GM23248 (cell line): ENCODE measurements around the gene TUBA1C.

Experiments
- EZH2 ChIP-seq: fragments of 200-600 bp; sonication (generic); IDR thresholded peaks from 2 replicates; pipeline ENCODE4 v1.6.1; 2018; ENCODE audit warnings: antibody characterized with exemption, mild to moderate bottlenecking; ENCODE audit not compliant: insufficient read depth, poor library complexity, severe bottlenecking
- EZH2phosphoT487 ChIP-seq: fragments of 200-600 bp; sonication (generic); IDR thresholded peaks from 2 replicates; pipeline ENCODE4 v1.6.1; 2018; ENCODE audit warnings: antibody characterized with exemption, moderate library complexity, mild to moderate bottlenecking, low read depth; ENCODE audit not compliant: insufficient read depth

DNA sequence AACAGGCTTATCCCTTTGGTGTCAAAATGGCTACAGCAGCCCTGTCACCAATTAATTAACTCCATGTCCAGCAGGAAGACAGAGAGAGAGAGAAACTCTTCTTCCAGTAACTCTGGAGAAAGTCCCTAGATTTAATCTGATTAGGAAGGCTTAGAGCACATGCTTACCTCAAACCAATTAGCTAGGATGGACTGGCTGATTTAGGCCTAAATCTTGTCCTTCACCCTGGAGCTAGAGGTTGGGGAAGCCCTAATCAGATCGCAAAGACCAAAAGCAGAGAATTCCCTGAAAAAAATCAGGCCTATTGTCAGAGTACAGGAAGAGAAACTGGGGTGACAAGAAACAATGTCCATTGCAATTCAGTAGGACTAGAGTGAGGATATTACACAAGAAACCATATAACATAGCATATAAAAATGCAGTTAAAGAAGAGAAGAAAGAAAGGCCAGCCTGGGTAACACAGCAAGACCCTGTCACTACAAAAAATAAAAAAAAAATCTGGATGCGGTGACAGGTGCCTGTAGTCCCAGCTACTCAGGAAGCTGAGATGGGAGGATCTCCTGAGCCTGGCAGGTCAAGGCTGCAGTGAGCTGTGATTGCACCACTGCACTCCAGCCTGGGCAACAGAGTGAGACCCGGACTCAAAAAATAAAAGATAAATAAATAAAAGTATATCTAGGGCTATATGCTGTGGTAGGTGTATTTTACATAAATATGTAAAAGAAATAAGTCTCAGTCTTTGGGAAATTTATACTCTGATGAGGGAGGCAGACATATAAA lies 41.1 kb upstream of the TUBA1C start:
- TF ChIP-seq EZH2 (no peak), EZH2phosphoT487 (no peak)
